T follicular helper cell (primary cell): ENCODE results near the gene SNRPD3.
"Not testable (repeated sequence)": the region's sequence is repeated elsewhere in the genome, so short reads cannot be mapped to it uniquely, and the experiment has no call there.

Experiments
- DNase-seq: peaks from one replicate; pipeline ENCODE4 v3.0.0-alpha.2; 2020; ENCODE audit warnings: low read depth
- total RNA-seq, 2 experiments: gene quantifications; one replicate each; lab custom pipeline; 2026; lab: John Stamatoyannopoulos, UW

SNRPD3 gene
- 55.4 to 68.5 reads per million in 2 experiments for total RNA-seq

DNA sequence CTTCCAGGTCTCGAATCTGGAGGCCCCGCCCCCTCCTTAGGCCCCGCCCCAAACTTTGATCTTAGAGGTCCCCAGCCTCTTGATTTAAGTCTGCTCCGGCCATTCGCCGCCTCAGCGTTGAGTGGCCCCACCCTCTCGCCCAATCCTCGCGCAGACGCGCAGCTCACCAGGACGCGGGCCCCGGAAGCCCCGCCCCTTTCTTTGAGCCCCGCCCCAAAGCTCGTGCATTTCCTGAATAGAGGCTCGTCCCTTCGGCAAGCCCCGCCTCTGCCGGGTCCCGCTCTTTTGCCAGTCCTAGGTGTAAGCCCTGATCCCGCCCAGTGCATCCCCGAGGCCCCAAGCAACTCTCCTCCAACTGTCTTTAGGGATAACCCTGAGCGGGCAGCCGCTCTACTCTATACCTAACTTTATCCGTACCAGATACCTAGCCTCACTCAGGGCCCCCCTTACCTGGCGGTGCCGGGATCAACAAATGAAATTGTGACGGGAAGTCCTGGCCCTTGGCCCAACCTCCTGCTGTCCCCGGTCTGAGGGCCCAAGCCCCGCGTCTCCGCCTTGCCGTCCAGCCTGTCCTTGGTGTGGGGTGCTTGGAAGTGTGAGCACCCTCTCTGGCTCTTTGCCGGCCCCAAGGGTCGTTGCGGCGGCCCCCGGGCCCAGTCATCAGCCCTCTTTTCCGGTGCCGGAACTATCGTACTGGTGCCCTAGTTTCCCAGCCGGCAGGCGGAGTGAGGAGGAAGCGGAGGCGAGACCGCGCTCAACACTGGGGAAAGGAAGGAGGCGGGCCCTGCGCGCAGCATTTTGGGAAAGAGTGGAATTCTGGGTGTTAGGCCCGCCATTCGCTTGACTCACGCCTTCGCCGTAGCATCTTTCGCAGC lies at the start of gene SNRPD3:
SNRPD3 (plus strand) TSS at position 835 of the 875 bp plus-strand sequence. CDS start 1,676 bp downstream, outside the sequence.
- peak; percentile 99 for DNase-seq

DNA sequence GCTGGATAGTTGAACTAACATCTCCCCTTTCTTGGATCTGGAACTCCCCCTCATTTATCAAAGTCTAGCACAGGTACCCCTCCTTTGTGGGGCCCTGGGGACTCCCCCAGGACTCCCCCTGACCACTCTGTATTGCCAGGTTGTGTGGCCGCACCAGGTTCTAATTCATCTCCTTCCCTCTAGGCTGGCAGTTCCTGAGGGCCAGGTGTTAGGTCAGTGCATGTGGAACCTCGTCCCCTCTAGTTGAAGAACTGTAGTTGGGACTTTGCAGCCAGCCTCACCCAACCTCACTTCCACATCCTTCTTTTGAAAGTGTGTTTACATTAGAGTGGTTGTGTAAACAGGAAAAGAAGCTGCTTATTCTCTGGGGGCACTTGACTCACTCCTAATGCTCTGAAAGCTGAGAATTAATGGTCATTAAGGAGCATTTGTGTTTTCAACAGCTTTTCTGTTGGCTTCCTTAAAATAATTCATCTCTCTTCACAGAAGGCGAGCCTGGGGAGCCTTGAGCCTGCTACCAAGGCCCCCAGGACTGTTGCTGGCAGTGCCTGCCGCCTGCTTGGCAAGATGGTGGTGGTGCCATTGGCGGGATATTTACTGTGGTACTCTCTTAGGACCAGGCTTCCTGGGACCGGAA lies 48.9 kb upstream of the SNRPD3 start:
- DNase-seq: no peak

GRCh38 chr22:24507716-24508115 lies 48.1 kb upstream of the SNRPD3 start:
- no peak for DNase-seq

- DNase-seq: no peak
These were observed 44.9 kb upstream of the SNRPD3 start for GRCh38 chr22:24510637-24511625.

GRCh38 chr22:24512043-24512442 lies 43.8 kb upstream of the SNRPD3 start:
- DNase-seq: no peak

DNA sequence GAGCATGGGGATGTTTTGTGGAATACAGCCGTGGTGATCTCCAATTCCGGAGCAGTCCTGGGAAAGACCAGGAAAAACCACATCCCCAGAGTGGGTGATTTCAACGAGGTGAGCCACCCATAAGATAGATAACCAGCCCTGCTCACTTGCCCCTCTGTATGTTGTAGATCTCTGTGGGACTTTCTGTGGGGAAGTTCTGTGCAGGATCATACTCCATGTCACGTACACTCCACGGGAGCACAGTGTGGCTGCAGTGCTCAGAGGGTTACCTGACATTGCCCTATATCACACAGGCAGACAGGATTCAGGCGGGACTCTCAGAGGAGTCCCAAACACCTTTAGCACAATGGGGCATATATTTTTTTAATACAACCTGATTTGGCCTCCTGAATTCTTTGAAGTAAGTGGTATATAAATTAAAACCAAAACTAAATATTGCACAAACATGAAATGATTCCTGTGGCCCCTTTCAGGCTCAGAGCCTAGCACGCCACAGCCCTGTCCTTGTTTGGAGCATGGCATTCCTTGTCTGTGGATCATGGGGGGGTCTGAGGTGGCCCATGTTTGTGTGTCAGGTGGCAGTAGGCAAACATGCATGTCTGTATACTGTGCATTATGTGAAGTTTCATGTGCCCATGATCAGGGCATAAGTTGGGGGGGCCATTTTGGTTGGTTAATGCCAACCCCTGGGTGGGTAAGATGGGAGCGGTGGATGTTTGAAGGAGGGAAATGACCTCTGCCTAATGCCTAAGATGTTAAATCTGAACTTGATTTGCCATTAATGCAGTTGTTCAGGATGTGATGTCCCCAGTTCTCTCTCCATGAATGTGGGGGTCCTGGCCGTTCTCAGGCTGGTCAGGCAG lies 42.2 kb upstream of the SNRPD3 start:
- DNase-seq: no peak

- no peak for DNase-seq
These were observed 41.4 kb upstream of the SNRPD3 start for GRCh38 chr22:24514241-24515026.

GRCh38 chr22:24515027-24515338 lies 40.8 kb upstream of the SNRPD3 start:
- no peak for DNase-seq

DNA sequence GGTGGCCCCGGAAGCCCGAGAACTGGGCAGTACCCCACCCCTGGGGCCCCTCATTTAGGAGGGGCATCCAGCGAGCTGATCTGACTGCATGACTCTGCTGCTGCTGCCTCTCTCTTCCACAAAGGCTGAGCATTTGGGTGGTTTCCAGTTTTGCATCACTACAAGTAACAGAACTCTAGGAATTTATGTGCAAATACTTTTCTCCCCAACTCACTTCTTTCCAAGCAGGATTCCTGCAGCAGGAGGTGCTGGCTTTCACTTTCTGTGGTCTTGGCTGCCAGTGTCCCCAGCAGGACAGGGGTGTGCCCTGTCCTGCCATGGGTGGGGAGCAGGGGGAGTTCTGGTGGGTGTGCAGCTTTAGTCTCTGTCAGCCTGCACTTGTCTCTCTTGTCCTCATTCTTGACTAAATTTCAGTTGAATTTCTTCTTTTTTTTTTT lies 39.5 kb upstream of the SNRPD3 start:
- DNase-seq: no peak

- no peak for DNase-seq
These were observed 38.4 kb upstream of the SNRPD3 start for GRCh38 chr22:24517446-24517845.

- no peak for DNase-seq
These were observed 37.6 kb upstream of the SNRPD3 start for GRCh38 chr22:24518228-24518627.

DNA sequence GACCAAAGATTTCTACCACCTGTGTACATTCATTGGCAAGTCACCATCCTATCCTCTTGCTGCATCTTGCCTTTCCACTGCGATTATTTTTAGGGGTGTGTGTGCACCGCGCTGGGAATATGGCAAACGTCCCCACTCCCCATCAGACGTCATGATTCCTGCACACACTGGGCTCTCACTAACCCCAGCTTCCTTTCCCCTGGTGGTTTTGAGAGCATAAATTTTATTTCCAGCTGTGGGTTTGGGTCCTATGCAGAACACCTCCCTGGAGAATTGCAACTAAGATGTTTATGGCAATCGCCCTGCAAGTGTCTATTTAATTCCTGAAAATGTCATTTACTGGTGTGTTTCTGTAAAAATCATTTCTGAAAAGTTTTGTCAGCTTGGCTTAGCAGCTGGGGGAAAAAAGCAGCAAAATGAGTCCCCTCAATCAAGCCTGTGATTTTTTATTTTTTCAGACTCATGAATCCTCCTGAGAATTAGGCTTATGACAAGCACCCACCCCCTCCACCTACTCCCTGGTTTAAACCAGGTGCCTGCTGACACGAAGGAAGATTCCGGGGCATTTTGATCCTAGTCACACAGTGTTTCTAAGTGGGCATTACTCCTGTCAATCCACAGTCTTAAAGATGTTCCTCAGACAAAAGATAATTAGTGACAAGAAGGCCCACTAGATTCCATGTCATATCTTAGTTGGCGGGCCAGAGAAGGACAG lies 36.9 kb upstream of the SNRPD3 start:
- DNase-seq: no peak

DNA sequence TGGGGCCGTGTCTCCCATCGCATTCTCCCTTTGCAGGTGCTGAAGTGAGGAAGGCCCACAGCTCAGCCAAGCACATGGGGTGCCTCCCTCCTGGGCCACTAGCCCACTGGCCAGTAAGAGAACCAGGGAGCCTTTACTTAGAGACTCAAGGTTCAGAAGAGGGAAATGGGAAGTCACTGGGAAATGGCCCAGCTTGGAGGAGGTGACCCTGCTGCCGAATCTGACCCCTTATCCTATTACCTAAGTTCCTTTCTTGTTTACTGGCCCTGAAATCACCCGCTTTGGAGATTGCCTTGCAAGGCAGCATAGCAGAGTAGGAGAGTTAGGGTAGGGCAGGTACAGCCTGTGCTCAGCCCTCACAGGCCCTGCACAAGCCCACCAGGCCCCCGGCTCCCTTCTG lies 36.3 kb upstream of the SNRPD3 start:
- DNase-seq: no peak

DNA sequence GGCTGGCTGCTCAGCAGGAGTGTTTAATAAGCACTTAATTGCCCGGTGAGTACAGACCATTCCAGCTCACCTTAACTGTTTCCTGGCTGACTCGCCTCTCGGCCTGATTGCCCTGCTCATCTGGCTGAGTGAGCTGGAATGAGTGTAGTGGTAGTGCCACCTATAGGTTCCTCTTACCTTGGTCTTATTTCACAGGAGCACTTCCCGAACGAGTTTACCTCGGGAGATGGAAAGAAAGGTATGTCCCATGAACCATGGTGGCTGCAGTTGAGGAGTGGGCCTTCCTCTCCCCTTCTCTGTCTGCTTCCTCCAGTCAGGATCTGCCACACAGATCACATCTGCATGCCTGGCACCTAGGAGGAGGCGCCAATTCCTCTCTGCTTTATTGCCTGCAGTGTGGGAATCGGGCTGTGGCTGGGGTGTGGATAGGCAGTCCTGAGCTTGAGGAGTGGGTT lies 34.0 kb upstream of the SNRPD3 start:
- DNase-seq: no peak

DNA sequence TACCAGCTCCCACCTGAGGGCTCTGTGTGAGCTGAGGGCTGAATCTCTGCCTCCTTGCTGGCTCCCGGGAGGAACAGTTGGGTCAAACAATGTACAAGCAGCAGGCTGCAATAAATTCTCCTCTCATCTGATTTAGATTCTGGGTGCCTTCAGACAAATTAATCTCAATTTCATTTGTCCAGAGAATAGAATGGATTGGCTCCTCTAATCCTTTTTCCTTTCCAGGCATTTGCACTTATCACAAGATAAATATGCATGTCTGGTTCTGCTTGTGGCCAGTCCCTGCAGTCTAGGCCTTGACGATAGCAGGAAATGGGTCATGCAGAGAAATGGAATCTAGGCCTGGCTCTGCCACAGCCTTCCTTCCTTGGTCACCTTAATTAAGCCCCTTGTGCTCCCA lies 31.9 kb upstream of the SNRPD3 start:
- no peak for DNase-seq

DNA sequence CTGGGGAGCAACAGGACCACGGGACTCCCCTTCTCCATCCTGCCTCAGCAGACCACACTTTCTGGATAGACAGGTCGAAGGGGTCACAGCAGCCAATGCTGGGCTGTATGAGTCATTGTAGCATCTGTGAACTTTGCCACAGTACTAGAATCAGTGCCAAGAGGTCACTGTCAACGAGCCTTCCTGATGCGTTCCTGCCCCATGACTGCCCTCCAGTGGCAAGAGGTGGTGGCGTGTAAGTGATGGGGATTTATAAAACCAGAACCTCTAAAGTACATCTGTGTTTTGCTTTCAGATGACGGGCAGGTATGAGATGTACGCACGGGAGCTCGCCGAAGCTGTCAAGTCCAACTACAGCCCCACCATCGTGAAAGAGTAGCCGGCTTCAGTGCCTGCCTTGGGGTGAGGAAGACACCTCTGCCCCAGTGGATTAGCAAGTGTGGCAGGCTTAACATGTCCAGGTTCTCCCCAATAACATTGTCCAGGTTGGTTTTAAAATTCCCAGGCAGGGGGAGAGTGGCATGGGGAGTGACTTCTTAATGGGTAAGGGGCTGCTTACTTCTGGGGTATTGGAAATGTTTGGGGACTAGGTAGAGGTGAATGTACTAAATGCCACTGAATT lies 30.3 kb upstream of the SNRPD3 start:
- DNase-seq: peak; percentile 55

- no peak for DNase-seq
These were observed 29.6 kb upstream of the SNRPD3 start for GRCh38 chr22:24526191-24526590.

DNA sequence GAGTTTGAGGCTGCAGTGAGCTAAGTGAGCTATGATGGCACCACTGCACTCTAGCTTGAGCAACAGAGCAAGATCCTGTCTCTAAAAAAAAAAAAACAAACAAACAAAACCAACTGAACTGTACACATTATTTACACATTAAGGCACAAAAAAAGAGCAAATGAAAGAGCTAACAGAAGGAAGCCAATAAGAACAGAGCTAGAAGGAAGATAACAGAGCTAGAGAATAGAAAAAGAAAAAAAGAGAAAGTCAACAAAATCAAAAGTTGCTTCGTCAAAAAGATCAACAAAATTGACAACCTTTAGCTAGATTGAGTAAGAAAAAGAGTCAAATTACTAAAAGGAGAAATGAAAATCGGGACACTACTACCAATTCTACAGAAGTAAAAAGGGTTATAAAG lies 25.9 kb upstream of the SNRPD3 start:
- DNase-seq: no peak

- not testable (repeated sequence) for DNase-seq
These were observed 24.8 kb upstream of the SNRPD3 start for GRCh38 chr22:24530968-24531367.
